Memory B cell (primary cell): Measurements from ENCODE around the gene SPRED2.
"Not testable (repeated sequence)": the region's sequence is repeated elsewhere in the genome, so short reads cannot be mapped to it uniquely, and the experiment has no call there.

Experiments used
- ATAC-seq: fragments of 150-1000 bp; cut with Tn5 transposase; 2 replicates; pipeline ENCODE4 v1.10.0; 2021; ENCODE audit warnings: low read depth, mild to moderate bottlenecking, moderate library complexity
- DNase-seq, 2 donors: peaks; one replicate each; pipeline ENCODE4 v3.0.0; 2022; ENCODE audit warnings: low spot score in 2 of 2
- H3K27ac Mint-ChIP-seq: one replicate; pipeline ENCODE4 v1.8.0; 2022; ENCODE audit warnings: mild to moderate bottlenecking, moderate library complexity, mixed read lengths
- H3K27me3 Mint-ChIP-seq: one replicate; pipeline ENCODE4 v1.8.0; 2022; ENCODE audit warnings: mixed read lengths
- H3K36me3 Mint-ChIP-seq: one replicate; pipeline ENCODE4 v1.8.0; 2022; ENCODE audit warnings: mild to moderate bottlenecking, mixed read lengths
- H3K4me1 Mint-ChIP-seq: one replicate; pipeline ENCODE4 v1.8.0; 2022; ENCODE audit warnings: mixed read lengths
- H3K4me3 Mint-ChIP-seq: one replicate; pipeline ENCODE4 v1.8.0; 2022; ENCODE audit warnings: mild to moderate bottlenecking, moderate library complexity, mixed read lengths
- H3K9me3 Mint-ChIP-seq: one replicate; pipeline ENCODE4 v1.8.0; 2022; ENCODE audit warnings: mixed read lengths

Gene SPRED2

DNA sequence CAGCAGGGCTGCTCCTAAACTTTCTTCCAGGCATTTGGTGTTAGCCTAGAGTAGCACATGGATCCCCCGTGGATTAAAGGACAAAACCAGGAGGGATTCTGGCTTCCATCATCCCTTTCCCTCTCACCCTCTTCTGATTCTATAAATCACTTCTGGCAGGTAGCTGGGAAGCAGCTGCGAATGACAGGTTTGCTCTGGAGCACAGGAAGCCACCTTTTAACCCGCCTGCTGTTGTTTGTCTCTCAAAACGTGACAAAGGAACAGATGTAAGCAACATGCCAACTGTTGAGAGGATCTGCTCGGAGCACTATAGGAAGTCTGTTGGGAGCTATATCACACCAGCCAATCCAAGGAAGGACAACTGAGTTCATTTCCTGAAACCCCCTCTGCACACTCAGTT is 102.9 kb downstream of the SPRED2 start:
- no peaks in the 10 kb centered on the region for H3K9me3 Mint-ChIP-seq
- no peak overlapping the region for H3K4me3 Mint-ChIP-seq
- ATAC-seq = no peak
- no peak for DNase-seq
- H3K27ac Mint-ChIP-seq = no peak overlapping the region
- peaks cover 1% of the 10 kb centered on the region for H3K36me3 Mint-ChIP-seq
- H3K27me3 Mint-ChIP-seq = peaks cover 7% of the 10 kb centered on the region
- H3K4me1 Mint-ChIP-seq = no peaks in the 10 kb centered on the region

DNA sequence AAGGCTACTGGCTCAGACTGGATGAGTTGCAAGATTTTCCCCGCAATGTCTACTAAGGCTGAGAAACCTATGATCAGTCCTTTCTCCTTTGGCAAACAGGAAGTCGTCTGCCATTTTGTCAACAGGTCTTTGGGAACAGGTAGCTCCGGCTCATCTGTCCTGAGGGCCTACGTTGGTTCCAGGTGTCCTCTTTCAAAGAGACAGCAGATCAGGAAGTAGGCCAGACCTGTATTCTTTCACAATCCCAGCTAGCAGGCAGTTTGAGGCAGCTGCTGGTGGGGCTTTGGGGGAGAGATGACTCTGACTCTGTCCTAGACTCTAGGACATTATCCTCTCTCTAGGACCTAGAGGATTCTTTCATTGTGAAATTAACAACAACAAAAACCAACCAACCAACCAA is 106.1 kb downstream of the SPRED2 start:
- Mint-ChIP-seq H3K9me3 (no peaks in the 10 kb centered on the region), H3K4me3 (no peak overlapping the region), H3K4me1 (peaks cover 5% of the 10 kb centered on the region), H3K36me3 (peaks cover 1% of the 10 kb centered on the region), H3K27me3 (peaks cover 16% of the 10 kb centered on the region), H3K27ac (no peak overlapping the region)
- ATAC-seq = no peak
- no peak for DNase-seq

DNA sequence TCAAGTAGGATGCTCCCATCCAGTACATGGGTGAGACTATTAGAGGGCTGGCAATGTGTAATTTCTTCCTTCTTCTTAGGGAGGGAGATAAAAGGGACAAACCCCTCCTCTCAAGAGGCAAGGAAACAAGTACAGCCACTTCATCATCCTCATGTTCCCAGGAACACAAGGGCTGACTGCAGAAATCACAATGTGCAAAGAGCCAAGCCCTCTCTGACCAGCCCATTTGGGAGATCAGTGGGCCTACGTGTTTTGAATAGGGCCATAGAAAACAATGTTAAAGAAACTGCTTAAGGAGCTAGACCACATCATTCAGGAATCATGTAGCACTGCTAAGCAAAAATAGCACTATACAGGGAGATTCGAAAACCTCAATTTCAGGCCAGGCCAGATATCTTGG is 107.3 kb downstream of the SPRED2 start:
- Mint-ChIP-seq H3K9me3 (no peaks in the 10 kb centered on the region), H3K27ac (no peak overlapping the region), H3K27me3 (peaks cover 12% of the 10 kb centered on the region), H3K4me1 (peaks cover 5% of the 10 kb centered on the region), H3K4me3 (no peak overlapping the region), H3K36me3 (peaks cover 1% of the 10 kb centered on the region)
- no peak for ATAC-seq
- DNase-seq = no peak

DNA sequence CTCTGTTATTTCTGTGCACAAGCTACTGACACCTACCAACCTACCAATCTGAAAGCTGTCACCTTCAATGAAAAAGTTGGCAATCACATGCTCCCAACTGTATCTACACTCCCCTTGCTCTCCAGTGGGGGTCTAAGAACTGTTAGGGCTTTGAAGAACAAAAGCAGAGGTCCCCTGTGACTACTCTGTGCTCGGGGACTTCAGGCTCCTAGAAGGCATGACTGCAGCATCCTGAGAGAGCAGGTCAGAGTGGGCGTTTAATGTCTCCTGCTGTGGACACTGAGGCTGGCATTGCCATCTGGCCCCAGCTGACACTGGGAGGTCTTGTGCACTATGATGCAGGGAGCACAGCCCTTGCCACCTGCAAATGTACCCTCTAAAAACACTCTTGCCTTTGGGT is 111.5 kb downstream of the SPRED2 start:
- Mint-ChIP-seq H3K27ac (no peak overlapping the region), H3K4me3 (no peak overlapping the region), H3K36me3 (no peaks in the 10 kb centered on the region), H3K9me3 (peaks cover 1% of the 10 kb centered on the region), H3K4me1 (peaks cover 5% of the 10 kb centered on the region), H3K27me3 (peaks cover 25% of the 10 kb centered on the region)
- no peak for ATAC-seq
- no peak for DNase-seq

DNA sequence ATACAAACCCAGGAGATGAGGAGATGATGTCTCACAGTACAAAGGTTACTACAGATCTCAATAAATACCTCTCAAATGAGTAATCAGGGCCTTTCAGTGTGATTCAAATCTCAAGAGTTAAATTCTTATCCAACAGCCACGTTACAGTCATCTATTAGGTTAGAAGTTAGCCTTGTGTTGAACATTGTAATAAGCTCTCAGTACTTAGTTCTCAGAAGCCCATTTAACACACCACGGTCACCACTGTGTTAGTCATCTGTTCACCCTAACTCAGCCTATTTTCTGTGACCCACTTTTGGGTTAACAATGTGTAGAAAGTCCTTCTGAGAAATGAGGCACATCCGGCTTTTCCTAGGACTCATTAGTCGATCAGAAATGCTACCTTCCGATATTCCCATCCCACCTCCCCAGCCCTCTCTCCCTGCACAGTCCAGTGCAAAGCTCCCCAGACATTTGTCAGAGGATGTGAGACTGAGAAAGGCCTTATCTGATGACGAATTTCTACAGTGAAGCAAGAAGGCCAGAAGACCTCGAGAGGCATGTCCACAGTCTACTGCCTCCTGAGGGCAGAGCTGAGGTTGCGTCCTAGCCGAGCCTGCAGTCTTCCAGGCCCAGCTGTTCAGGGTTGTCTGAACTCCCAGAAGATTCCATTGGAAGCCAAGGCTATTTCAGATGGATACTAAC is 112.2 kb downstream of the SPRED2 start:
- Mint-ChIP-seq H3K4me3 (no peak overlapping the region), H3K36me3 (no peaks in the 10 kb centered on the region), H3K4me1 (peaks cover 5% of the 10 kb centered on the region), H3K27ac (no peak overlapping the region), H3K27me3 (peaks cover 25% of the 10 kb centered on the region), H3K9me3 (peaks cover 1% of the 10 kb centered on the region)
- DNase-seq = no peak
- no peak for ATAC-seq

DNA sequence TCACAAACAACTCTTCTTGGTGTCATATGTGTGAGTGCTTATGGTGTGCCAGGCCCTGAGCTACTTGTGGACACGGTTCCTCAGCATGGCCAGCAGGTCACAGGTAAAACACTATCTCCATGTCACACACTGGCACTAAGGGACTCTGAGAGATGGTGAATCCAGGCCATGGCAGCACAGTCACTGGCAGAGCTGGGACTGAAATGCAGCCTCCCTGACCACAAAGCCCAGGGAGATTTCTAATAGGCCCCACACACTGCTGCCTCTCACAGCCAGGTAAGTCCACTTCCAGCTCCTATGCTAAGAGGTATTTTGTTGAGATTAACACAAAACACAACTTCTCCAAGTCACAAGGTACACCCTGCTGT is 112.7 kb downstream of the SPRED2 start:
- H3K27ac Mint-ChIP-seq = no peak overlapping the region

DNA sequence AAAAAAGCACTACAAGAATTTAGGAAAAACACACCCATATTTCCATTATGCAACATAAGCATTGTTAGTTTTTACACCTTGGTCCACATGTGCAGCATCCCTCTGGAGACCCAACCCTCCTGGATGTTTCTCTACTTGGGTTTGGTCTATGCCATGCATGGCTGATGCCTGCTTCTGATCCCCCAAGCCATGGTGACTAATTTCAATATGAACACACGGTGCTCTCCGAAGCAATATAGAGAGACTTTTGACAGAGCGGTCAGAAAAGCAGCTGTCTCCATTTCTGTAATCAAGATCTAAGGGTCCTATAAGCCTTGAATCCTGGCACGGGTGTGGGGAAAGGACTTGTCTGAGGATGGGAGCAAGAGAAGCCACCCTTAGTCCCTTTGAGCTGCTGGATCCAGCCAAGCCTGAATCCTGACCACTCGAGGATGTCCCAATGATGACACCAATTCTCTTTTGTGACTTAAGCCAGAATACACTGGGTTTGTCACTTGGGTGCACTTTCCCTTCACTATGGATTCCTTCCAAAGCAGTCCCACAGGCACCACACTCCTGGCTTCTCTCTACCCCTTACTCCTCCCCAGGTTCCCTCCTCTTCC is 113.2 kb downstream of the SPRED2 start:
- H3K27me3 Mint-ChIP-seq = peaks cover 22% of the 10 kb centered on the region
- ATAC-seq (no peak), DNase-seq (no peak)
- H3K4me3 Mint-ChIP-seq = no peak overlapping the region
- H3K4me1 Mint-ChIP-seq = peaks cover 5% of the 10 kb centered on the region
- no peaks in the 10 kb centered on the region for H3K36me3 Mint-ChIP-seq
- peaks cover 1% of the 10 kb centered on the region for H3K9me3 Mint-ChIP-seq
- no peak overlapping the region for H3K27ac Mint-ChIP-seq

More for the DNA sequence above, 112.7 kb downstream of the SPRED2 start:
- no peak for DNase-seq
- Mint-ChIP-seq H3K27me3 (peaks cover 25% of the 10 kb centered on the region), H3K4me1 (peaks cover 5% of the 10 kb centered on the region), H3K4me3 (no peak overlapping the region), H3K36me3 (no peaks in the 10 kb centered on the region), H3K9me3 (peaks cover 1% of the 10 kb centered on the region)
- no peak for ATAC-seq

DNA sequence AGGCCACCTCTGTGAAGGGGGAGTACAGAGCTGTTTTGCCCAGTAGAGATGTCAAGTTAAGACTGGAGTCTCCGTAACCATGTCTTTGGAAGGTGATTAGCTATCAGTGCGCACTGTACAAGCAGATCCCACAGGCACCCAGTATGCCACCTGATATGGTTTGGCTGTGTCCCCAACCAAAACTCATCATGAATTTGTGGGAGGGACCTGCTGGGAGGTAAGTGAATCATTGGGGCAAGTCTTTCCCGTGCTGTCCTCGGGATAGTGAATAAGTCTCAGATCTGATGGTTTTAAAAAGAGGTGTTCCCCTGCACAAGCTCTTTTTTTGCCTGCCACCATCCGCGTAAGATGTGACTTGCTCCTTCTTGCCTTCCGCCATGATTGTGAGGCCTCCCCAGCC is 114.6 kb downstream of the SPRED2 start:
- H3K36me3 Mint-ChIP-seq = peaks cover 4% of the 10 kb centered on the region
- H3K4me3 Mint-ChIP-seq = no peak overlapping the region
- DNase-seq (no peak), ATAC-seq (no peak)
- H3K27me3 Mint-ChIP-seq = peaks cover 18% of the 10 kb centered on the region
- H3K4me1 Mint-ChIP-seq = no peaks in the 10 kb centered on the region
- no peak overlapping the region for H3K27ac Mint-ChIP-seq
- H3K9me3 Mint-ChIP-seq = peaks cover 1% of the 10 kb centered on the region

DNA sequence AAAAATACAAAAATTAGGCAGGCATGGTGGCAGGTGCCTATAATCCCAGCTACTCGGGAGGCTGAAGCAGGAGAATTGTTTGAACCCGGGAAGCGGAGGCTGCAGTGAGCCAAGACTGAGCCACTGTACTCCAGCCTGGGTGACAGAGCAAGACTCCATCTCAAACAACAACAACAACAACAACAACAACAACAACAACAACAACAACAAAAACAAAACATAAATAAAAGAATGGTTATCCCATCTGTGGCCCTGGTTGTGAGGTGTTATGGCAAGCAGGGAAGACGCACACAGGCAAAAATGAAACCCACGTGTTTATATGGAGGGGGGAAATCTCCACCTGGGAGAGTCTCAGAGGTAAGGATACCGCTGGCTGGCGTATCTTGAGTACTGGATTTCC is 115.0 kb downstream of the SPRED2 start:
- H3K27ac Mint-ChIP-seq, DNase-seq, H3K9me3 Mint-ChIP-seq, H3K4me1 Mint-ChIP-seq, H3K4me3 Mint-ChIP-seq, H3K36me3 Mint-ChIP-seq, ATAC-seq: not testable (repeated sequence)
- H3K27me3 Mint-ChIP-seq = peaks cover 18% of the 10 kb centered on the region

DNA sequence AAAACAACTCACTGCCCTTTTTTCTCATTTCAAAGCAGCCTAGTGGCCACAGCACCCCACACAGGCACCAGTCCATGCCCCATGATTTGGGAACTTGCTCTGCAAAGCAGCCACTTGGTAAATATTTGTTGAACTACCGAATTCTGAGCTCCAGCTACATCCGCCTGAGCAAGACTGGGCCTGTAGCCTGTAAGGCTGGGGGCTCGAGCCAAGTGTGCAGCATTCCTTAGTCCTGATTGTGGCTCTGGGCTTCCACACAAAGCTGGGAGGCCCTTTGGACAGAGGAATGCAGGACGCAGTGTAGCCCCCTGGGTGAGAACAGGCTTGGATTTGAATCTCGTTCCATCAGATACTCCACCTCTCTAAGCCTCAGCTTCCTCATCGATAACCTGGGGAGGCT is 116.3 kb downstream of the SPRED2 start:
- ATAC-seq (no peak), DNase-seq (no peak)
- H3K27ac Mint-ChIP-seq = no peak overlapping the region
- H3K9me3 Mint-ChIP-seq = peaks cover 1% of the 10 kb centered on the region
- no peaks in the 10 kb centered on the region for H3K4me1 Mint-ChIP-seq
- H3K4me3 Mint-ChIP-seq = no peak overlapping the region
- peaks cover 4% of the 10 kb centered on the region for H3K36me3 Mint-ChIP-seq
- peaks cover 18% of the 10 kb centered on the region for H3K27me3 Mint-ChIP-seq

DNA sequence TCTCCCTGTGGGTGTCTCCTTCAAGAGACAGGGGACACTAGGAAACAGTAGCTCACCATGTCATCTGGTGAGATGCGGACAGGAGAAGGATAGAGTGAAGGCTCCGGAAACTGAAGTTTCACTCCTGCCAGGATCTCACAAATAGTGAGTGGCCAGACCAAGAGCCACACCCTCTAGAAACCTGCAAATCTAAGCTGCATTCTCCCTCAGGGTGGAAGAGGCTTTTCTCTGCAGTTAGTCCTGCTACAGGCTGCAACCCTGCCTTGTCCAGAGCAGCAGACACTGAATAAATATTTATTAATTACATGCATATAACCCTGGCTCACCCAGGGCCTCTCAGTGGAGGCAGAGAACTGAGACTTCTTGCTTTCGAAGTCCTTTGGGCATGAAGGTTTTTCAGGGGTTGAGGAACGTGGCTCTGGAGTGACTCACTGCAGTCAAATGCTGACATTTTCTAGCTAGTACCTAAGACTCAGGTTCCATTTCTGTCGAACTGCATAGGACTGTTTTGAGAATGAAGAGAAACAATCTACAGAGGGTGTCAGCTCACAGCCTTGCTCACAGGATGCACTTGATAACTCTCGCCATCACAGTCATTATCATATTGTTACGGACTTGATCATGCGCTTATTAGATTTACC is 117.5 kb downstream of the SPRED2 start:
- H3K27ac Mint-ChIP-seq = no peak overlapping the region
- no peaks in the 10 kb centered on the region for H3K4me1 Mint-ChIP-seq
- DNase-seq (no peak), ATAC-seq (no peak)
- H3K36me3 Mint-ChIP-seq = peaks cover 4% of the 10 kb centered on the region
- H3K27me3 Mint-ChIP-seq = peaks cover 23% of the 10 kb centered on the region
- no peak overlapping the region for H3K4me3 Mint-ChIP-seq
- peaks cover 1% of the 10 kb centered on the region for H3K9me3 Mint-ChIP-seq

DNA sequence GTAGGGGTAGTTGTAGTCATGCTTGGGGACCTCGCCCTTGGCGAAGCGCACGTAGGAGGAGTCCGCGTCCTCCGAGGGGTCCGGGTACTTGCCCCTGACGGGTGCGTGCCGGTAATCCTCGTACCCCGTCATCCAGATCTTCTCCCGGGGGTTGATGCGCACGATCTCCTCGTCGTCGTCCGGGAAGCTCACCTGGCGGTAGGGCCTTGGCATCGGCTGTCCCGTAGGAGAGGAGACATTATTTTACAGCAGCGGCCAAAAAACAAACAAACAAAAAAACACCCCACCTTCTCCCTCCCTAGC is 118.5 kb downstream of the SPRED2 start:
- Mint-ChIP-seq H3K4me3 (no peak overlapping the region), H3K36me3 (peaks cover 4% of the 10 kb centered on the region), H3K9me3 (no peaks in the 10 kb centered on the region), H3K4me1 (no peaks in the 10 kb centered on the region), H3K27me3 (peaks cover 20% of the 10 kb centered on the region), H3K27ac (no peak overlapping the region)
- DNase-seq (no peak), ATAC-seq (no peak)

DNA sequence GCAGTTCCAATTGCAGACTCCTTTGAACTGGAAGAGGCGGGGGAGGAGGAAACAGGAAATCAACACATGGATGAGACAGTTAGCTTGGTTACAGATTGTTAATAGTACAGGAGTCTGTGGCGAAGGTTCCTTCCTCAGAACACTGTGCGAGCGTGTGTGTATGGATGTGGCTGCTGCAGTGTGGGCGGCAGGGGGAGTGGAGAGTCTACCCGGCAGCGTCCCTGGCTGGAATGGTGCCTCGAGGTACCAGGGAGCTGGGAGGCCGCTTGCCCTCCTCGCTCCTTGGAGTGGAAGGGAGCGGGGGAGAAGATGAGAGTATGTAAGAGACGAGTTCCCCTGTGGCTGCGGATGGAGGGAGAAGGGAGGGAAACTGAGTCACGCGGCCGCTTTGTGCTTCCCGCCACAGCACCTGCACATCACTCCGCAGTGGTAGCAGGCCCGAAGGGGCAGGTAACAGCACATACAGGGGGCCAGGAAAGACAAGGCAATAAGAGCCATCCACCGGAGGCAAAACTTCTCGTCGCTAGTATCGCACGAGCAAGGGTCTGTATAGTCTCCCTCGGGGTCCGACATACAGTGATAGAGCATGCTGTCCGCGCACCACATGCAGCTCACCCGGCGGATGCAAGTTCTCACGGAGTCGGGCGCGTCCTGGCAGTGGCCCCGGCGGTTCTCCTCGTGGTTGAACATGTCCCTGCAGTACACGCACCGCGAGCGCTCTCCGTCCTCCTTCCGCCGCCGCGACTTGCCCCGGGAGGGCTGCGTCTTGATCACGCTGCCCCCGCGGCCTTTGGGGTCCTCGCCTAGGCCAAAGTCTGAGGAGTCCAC is 119.1 kb downstream of the SPRED2 start:
- Mint-ChIP-seq H3K36me3 (peaks cover 4% of the 10 kb centered on the region), H3K27ac (no peak overlapping the region)
- ATAC-seq = no peak

DNA sequence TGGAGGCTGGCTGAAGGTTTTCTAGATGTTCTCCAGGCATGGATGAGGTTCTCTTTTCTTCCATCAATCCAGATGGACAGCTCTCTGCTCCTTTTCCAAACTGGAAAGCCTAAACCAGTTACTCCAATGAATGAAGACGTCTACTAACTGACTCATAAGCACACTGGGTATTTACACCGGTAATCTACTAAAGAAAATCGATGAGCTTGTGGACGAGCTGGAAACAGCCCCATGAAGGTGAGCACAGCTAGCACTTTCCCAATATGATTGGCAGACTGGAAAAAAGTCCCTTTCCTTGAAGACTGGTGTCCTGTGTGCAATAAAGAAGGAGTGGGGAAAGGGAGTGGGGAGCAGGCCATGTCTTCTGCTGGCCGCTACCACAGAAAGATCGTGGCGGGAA is 120.8 kb downstream of the SPRED2 start:
- peaks cover 4% of the 10 kb centered on the region for H3K36me3 Mint-ChIP-seq
- H3K4me1 Mint-ChIP-seq = no peaks in the 10 kb centered on the region
- peaks cover 12% of the 10 kb centered on the region for H3K27me3 Mint-ChIP-seq
- ATAC-seq (no peak), DNase-seq (no peak)
- H3K9me3 Mint-ChIP-seq = no peaks in the 10 kb centered on the region
- no peak overlapping the region for H3K4me3 Mint-ChIP-seq
- H3K27ac Mint-ChIP-seq = no peak overlapping the region

More for the DNA sequence above, 119.1 kb downstream of the SPRED2 start:
- Mint-ChIP-seq H3K27me3 (peaks cover 19% of the 10 kb centered on the region), H3K4me3 (no peak overlapping the region), H3K9me3 (no peaks in the 10 kb centered on the region), H3K4me1 (no peaks in the 10 kb centered on the region)
- DNase-seq = no peak
